GM21423 (cell line): ENCODE measurements around the gene PHF19.

Source experiments
- ATAC-seq: cut with Tn5 transposase; IDR thresholded peaks from one replicate; pipeline ENCODE4 v1.9.1; 2021; ENCODE audit warnings: mild to moderate bottlenecking, moderate library complexity; ENCODE audit not compliant: unreplicated experiment

Gene PHF19

GRCh38 chr9:120874226-120875194, 2.5 kb downstream of the PHF19 start:
- ATAC-seq, result no peak

- ATAC-seq, result no peak
These were observed 3.5 kb downstream of the PHF19 start for GRCh38 chr9:120873512-120873911.

- ATAC-seq, result no peak
These were observed 4.0 kb downstream of the PHF19 start for GRCh38 chr9:120872791-120873502.

GRCh38 chr9:120870206-120870605, 6.8 kb downstream of the PHF19 start:
- ATAC-seq, result no peak

GRCh38 chr9:120869726-120870125, 7.3 kb downstream of the PHF19 start:
- ATAC-seq, result no peak

DNA sequence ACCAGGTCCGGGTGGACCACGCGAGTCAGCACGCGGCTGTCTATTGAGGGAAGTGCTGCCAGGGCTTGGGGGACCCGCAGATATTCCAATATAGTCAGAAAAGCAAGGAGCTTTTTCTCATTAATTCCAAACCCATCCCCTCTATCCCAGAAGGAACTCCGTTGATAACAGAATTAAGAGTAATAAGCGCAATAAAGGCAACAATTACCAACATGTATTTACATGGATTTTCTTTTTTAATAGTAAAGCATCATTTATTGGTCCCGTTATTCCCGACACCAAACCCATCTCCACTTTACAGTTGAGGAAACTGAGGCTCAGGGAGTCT, 7.7 kb downstream of the PHF19 start:
- ATAC-seq, result no peak

- peak; percentile 92 for ATAC-seq
These were observed 8.2 kb downstream of the PHF19 start for GRCh38 chr9:120868676-120869359.

DNA sequence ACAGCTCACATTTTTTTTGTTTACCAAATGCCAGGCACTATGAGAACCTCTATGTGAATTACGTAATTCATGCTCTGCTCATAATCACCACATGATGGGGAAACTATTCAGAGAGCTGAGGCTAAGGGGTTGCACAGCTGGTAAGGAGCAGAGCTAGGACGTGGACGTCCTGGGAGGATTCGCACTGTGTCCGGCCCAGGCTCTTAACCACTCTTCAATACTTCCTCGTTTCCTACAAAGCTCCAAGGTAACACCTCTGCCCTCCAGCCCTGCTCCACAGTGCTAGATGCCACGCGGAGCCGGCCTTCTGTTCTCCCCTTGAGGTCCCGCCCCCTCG, 8.7 kb downstream of the PHF19 start:
- no peak for ATAC-seq

DNA sequence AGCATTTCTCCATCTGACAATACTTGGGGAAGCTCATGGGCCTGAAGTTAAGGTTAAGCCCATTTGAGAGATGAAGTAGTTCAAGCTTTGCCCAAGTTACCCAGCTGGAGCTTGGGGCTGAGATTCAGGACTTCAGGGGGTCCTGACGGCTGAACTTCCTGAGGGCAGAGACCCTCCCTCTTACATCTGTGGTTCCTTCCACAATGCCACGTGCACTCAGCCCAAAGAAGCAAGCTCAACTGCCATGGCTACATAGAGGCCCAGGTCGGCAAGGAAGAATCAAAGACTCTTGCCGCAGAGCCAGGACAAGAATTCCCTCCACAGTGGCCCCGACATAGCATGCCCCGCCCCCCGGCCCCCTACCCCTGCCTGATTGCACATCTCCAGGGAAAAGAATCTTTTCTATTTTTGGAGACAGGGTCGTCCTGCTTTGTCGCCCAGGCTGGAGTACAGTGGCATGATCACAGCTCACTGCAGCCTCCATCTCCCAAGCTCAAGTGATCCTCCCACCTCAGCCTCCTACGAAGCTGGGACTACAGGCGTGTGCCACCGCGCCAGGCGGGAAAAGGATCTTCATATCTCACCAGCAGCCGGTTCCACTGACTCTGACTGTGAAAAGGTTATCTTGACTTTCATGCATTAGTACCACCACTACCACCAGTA, 9.2 kb downstream of the PHF19 start:
- no peak for ATAC-seq

DNA sequence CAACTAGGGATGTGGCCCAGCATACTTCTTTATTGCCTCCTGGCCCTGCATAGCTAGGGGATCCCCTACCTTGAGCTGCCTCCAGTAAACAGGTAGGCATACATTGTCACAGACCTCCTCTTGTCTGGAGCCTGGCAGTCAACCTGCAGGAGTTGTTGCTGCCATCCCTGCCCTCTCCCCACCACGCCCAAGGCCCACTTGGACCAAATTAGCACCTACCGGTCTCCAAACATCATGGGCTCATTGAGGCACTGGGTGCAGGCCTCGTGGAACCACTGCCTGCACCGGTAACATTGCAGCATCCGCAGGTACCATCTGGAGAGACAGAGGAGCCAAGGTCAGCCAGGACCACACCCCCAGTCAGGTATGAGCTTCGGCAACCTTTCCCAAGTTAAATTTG, 10.3 kb downstream of the PHF19 start:
- ATAC-seq, result no peak

- no peak for ATAC-seq
These were observed 11.2 kb downstream of the PHF19 start for GRCh38 chr9:120865809-120866208.

DNA sequence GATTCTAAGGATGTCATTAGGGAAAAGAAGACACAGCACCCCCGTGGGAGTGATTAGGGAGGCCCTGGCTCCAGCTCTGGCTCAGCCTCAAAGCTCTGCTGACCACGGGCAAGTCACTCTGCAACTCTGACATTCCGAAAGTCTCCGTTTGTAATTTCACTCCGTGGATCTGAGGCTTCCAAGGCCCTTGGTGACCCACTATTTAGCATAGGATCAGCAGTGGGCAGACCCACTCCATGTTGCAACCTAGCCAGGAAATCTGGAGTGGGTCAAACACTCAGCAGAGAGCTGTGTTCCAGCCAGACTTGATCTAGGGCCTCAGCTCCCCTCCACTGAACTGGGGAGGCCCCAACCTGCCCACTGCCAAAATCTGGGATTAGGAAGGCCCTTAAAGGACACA, 11.8 kb downstream of the PHF19 start:
- ATAC-seq, result no peak

DNA sequence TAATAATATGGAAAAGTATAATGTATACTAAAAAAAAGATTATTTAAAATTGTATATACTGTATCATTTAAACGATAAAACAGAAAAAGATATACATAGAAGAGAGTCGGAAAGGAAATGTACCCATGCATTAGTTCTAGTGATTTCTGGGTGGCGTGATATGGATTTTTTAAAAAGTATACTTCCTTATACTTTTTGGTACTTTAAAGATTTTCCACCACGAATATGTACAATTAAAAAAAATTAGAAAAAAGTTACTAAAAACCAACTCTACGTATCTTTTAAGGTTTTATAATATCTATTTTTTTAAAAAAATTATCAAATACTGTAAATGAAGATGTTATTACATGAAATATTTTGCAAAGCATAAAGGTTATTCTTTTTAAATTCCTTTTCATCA, 12.3 kb downstream of the PHF19 start:
- no peak for ATAC-seq

DNA sequence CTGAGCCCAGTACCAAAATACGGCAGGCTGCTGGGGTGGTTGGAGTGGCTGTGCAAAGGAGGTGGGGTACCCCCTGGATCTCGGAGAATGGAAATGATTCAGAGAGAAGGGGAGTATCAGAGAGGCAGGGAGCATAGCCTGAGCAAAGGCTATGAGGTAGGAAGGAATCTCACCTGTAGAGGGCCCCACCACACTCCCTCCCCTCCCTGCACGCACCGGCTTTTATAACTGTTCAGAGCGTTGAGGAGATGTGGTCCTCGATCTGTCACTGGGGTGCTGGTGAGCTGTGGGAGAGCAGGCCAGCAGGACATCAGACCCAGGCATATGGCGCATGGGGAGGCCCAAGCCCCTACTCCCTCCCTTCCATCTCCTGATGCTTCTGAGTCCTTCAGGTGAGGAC, 13.2 kb downstream of the PHF19 start:
- no peak for ATAC-seq

- no peak for ATAC-seq
These were observed 14.5 kb downstream of the PHF19 start for GRCh38 chr9:120862452-120862851.

- ATAC-seq, result no peak
These were observed 15.1 kb downstream of the PHF19 start for GRCh38 chr9:120861935-120862334.

DNA sequence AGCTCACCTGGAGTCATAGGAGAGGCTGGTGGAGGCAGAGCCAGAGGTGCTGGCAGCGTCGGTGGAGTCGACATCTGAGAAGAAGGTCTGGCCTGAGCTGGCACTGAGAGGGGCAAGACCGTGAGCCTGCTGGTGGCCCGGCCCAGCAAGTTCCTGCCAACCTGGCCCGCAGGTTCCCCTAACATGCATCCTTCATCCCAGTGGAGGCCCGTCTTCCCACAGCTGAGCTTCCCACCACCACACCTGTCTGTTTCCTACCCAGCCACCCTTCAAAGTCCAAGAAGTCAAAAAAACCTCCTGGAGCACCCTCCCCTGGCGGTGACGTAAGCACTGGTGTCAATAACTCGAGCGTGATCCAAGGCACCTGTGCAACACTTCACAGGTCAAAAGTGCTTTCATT, 16.9 kb downstream of the PHF19 start:
- no peak for ATAC-seq

GRCh38 chr9:120859361-120859760, 17.6 kb downstream of the PHF19 start:
- no peak for ATAC-seq

- no peak for ATAC-seq
These were observed 19.1 kb downstream of the PHF19 start for GRCh38 chr9:120857902-120858301.

DNA sequence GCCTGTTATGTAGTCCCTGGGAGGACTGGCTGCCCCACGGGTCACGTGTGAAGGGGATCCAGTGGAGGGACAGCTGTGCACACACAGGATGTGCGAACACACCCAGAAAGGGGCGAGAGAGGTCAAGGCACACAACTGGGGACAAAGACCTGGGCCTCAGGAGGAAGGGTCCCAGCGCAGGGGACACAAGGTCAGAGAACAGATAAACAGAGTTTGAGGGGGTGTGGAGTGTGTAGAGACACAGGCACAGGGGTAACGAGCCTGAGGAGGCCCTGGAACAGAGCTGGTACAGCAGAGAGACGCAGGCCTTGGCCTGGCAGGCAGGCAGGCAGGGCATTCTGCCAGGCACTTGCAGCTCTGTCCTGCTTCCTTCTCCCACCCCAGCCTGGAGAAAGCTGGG, 19.5 kb downstream of the PHF19 start:
- ATAC-seq, result no peak

DNA sequence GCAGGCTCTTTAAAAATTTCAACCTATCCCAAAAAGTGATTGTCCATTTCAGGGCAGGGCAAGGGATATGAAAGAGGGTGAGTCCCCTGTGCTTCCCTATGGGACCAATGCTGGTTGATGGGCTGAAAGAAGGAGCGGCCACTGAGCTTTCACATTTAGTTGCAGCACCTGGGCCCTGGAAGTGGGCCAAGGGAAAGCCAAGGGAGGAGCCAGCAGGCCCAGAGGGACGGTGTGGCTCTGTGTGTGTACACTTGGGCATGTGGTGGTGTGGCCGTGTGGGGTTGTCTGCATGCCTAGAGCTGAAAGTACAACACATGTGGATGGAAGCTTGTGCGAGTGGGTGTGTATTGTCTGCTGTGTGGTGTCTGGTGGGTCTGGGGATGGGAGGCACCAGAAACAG, 20.3 kb downstream of the PHF19 start:
- ATAC-seq, result no peak
